Vagina (tissue), 2 donors: ENCODE measurements around the gene ALK.

Source experiments
- POLR2A ChIP-seq, 2 donors: fragments of 450-650 bp; IDR thresholded peaks; one replicate each; pipeline ENCODE4 v1.6.1; 2017; ENCODE audit warnings: antibody characterized with exemption in 2 of 2, mild to moderate bottlenecking in 2 of 2, moderate library complexity in 2 of 2
- POLR2AphosphoS5 ChIP-seq, 2 donors: sonication (generic); formaldehyde crosslinking; IDR thresholded peaks; one replicate each; pipeline ENCODE4 v1.9.0; 2017; ENCODE audit warnings: antibody characterized with exemption in 2 of 2, mild to moderate bottlenecking in 2 of 2, low read depth in 1 of 2; ENCODE audit not compliant: insufficient read depth in 1 of 2
- TF ChIP-seq, protein P1 (sequence below), 3 experiments: fragments of 450-650 bp in 2 of 3; fragments of 200-600 bp in 1 of 3; sonication (generic) in 1 of 3; IDR thresholded peaks; one replicate each; pipeline ENCODE4 v1.5.1; 2017 to 2019; ENCODE audit warnings: antibody characterized with exemption in 3 of 3, mild to moderate bottlenecking in 2 of 3, moderate library complexity in 2 of 3

DNA sequence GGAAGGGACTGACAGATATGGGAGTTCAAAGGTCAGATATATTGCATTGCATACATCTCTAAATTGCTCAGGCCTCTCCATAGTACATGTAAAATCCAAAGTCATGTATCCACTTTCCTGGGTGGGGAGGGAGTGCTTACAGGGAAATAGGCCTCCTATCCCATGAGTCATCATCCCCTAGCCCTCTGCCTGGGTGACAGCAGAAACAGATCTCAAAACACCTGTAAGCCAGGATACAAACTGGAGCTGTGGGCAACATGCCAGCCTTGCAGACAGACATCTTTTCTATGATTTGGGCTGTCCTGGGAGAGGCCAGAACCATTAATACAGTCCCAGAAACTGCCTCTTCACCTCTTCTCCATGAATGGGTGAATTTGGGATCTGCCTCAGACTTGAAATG is 4.8 kb downstream of the ALK start:
- TF ChIP-seq, protein P1, sequence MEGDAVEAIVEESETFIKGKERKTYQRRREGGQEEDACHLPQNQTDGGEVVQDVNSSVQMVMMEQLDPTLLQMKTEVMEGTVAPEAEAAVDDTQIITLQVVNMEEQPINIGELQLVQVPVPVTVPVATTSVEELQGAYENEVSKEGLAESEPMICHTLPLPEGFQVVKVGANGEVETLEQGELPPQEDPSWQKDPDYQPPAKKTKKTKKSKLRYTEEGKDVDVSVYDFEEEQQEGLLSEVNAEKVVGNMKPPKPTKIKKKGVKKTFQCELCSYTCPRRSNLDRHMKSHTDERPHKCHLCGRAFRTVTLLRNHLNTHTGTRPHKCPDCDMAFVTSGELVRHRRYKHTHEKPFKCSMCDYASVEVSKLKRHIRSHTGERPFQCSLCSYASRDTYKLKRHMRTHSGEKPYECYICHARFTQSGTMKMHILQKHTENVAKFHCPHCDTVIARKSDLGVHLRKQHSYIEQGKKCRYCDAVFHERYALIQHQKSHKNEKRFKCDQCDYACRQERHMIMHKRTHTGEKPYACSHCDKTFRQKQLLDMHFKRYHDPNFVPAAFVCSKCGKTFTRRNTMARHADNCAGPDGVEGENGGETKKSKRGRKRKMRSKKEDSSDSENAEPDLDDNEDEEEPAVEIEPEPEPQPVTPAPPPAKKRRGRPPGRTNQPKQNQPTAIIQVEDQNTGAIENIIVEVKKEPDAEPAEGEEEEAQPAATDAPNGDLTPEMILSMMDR (IDR thresholded peaks at IDR 0.05), result no peak
- TF ChIP-seq POLR2A (IDR thresholded peaks at IDR 0.05) (no peak), POLR2AphosphoS5 (IDR thresholded peaks at IDR 0.05; ENCODE audit: insufficient read depth in 1 of 2, low read depth in 1 of 2) (no peak)
